Forelimb muscle (tissue), 1 donor: Measurements from ENCODE around the gene AMZ1. TPM values are rescaled to one million over a fixed set of nuclear protein-coding genes. Genes with fewer than 3 reads are reported as not detected.
"Not testable (repeated sequence)": the region's sequence is repeated elsewhere in the genome, so short reads cannot be mapped to it uniquely, and the experiment has no call there.

Source experiments
- DNase-seq: peaks from one replicate; pipeline ENCODE4 v3.0.0-alpha.2; 2013; ENCODE audit warnings: low read depth
- polyA plus RNA-seq: library from polyadenylated mRNA; unstranded; fragments of 120-200 nt; gene quantifications from one replicate; pipeline ENCODE4 v1.2.1, GENCODE V29; 2013; ENCODE audit not compliant: insufficient read length

AMZ1 gene
- polyA plus RNA-seq, 1 donor, result 0.29 TPM

DNA sequence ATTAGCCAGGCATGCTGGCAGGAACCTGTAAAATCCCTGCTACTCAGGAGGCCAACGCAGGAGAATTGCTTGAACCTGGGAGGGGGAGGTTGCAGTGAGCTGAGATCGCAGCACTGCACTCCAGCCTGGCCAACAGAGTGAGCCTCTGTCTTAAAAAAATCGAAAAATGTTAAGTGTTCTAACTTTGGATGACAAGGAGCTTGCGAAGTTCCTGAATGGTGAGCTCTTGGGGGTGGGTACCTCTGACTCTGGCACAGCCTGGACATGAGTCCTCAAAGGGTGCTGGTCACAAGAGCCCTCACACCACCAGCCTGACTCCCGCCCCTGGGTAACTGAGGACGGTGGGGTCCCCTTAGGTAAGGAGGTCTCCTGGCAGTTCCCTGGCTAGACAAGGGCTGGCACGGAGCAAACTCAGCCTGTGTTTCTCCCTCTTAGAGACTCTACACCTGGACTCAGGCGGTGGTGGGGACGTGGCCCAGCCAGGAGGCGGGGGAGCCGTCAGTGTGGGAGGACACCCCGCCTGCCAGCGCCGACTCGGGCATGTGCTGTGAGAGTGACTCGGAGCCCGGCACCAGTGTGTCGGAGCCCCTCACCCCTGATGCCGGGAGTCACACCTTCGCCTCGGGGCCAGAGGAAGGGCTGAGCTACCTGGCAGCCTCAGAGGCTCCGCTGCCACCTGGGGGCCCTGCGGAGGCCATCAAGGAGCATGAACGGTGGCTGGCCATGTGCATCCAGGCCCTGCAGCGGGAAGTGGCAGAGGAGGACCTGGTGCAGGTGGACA is 24.1 kb downstream of the AMZ1 start:
- no peak for DNase-seq

DNA sequence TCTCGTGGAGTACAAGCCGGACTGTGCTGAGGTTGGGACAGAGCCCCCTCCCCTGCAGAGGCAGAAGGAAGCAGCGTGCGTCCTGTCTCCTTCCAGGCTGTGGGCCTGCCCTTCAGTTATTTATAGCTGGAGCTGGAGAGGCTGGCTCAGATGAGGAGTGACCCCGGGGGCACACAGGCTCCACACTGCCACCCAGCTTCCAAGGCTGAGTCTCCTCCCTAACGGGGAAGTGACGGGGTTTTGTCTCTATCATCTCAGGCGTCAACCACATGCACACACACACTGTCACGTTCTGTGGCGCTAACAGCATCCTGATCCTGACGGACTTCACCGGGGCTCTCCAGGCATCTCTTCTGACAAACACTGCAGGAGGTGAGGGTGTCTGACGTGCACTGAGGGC is 25.4 kb downstream of the AMZ1 start:
- DNase-seq, result no peak

DNA sequence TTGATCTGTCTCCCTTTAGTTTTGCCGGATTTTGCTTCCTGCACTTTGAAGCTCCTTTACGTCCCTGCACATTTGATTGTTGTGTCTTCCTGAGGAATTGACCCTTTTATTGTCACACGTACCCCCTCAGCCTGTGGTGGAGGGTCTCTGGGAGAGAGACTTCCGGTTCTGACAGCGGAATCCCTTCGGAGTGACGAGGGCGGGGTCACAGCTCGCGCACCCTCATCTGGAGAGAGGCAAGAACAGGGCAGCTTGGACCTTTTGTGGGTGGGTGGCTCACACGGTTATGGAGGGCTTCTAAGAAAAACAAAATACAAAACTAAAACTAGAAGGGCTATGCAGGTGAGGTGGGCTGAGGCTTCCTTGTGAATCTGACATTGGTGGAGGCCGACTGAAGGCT is 26.0 kb downstream of the AMZ1 start:
- DNase-seq, result no peak

DNA sequence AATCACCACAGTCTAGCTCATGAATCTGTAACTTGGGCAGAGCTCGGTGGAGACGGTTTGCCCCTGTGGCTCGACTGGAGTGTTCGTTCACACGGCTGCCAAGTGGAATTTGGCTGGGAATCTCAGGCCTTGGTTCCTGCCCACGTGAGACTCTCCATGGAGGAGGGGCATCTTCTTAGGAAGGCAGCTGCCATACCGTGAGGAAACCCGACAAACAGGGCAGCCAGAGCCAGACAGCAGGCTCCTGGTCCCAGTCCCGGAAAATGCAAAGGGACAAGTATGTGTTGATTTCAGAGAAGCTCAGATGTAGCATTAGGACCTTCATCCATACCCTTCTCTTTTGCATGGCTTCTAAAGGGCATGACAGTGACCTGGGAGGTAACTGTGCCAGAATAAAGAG is 26.6 kb downstream of the AMZ1 start:
- DNase-seq, result no peak

DNA sequence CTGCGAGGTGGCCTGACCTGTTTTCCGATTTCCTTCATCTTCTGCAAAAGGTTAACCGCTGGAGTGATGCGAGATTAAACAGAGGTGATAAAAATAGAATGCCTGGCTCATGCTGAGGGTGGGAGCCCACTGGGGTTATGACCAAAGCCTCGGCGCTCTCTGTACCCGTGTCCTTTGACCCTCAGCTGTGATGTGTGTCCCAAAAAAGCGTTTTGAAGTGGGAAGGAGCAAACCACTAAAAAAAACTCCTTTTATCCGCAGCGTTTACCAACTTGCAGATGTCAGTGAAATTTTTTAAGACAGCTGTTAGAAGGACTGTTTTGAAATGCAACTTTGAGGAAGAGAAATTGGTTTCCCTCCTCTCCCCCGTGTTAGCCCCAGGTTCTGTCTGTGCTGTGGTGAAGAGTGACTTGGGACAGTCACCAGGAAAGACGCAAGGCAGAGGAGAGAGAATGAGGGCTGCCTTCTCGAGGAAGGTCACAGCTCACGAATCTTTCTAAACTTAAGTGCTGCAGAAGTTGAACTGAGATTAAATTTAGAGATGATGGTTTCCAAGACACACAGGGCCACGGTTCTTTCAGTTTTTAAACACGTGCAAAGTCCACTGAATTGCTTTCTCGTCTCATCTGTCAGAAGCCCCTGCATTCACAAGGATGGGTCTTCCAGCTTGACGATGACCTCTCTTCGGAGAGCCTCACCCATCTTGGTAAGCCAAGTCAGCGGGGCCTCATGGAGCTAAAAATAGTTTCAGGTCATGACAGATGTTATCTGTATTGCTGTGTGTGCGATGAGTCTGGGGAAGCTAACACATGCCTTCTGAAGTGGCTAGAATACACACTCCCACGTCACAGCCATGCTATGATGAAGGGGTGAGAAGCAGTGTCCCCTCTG is 27.6 kb downstream of the AMZ1 start:
- DNase-seq, result no peak

DNA sequence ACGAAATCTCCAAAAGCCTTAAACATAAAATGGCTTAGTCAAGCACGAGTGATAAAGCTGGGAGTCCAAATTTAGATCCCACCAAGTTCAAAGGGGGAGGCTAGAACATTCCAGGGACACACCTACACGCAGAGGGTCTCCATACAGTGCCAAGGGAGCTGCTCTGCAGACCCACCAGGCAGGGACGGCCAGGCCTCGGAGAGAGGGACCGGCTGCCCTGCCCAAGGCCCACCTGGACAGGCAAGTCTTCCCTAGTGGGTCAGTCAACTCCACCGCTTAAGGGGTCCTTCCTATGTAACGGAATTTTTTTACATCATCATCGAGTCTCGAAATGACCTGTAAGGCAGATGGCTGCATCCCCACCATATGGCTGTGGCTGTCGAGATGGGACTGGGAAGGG is 28.5 kb downstream of the AMZ1 start:
- DNase-seq, result no peak

DNA sequence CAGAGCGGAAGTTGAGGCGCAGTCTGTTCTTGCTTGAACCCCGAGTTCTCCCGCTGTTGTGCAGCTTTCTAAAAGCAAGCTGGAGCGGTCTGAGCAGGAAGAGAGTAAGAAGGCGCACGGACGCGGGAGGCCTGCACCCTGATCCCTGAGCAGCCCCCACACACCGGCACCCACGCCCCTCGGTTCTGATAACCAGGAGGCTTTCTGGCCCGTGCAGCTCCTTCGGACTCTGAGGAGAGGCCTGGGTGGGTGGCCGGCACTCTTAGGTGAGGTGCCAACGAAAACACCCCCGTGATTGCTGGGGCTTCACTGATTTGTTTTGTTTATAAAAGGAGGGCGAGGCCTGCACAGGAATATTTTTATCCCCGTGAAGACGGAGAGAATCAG is 28.9 kb downstream of the AMZ1 start:
- no peak for DNase-seq

DNA sequence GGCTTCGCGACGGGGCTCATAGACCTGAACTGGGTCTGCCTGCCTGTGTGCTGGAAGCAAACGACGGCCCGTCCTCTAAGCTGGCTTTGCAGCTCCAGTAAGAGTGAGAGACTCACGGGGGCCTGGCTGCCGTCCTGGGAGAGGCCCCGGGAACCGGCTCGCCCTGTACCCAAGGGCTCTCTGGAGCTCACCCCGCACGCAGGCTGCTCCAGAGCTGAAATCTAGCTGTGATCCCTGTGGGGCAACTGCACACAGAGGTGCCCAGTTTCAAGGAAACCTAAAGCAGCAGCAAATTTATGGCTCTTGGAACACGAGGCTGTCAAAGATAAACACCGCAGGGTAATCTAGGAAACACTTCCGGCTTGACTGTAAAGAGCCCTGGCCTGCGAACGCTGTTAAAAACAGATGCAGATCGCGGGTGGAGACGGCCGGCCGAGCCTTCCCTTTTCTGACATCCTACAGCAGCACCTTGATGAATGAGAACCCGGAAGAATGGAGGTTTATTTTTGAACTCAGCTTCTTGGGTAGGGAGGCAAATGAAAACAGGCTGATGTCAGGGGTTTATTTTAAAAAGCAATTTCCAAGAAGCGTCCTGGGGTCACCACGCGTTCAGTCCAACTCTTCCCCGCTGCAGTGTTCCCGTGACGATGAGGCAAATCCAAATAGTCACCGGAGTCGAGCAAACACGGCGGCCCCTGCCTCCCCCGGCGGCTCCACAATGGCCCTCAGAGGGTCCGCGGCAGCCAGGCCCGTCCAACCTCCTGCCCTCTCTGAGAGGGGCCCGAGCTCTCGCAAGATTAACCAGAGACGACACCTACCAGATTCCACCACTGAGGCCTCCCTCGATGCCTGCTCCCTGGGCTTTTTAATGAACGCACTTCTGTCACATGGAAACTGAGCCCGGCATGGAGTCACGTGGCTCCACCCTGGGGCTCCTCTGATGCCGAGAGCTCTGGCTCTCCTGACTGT is 29.6 kb downstream of the AMZ1 start:
- DNase-seq, result no peak

DNA sequence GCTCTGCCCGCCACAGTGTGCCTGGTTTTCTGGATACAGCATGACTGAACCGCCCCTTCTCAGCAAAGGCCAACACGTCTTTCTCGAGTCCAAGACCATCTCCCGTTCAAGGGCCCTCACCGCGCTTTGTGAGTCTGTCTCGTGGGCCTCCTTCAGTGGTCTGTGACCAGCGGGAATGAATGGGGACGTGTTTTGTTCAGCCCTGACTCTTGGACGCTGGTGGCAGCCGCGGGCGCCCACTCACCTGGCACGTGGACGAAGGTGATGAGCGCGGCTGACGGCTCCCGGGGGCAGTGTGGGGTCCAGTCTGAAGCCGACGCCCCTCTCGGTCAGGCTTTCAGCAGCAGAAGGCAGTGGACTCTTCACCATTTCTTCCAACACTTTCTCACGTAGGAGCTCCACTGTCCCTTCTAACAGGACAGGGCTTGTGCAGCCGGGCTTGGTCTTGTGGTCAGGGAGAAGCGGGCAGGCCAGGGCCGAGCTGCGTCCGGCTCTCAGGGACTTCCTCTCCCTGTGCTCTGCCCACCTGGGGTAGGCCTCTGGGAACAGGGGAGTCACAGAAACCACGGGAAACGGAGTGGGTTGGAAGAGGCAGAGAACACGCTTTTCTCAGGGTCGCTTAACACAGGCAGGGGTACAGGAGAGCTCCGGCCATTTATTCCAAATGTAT is 30.4 kb downstream of the AMZ1 start:
- no peak for DNase-seq

DNA sequence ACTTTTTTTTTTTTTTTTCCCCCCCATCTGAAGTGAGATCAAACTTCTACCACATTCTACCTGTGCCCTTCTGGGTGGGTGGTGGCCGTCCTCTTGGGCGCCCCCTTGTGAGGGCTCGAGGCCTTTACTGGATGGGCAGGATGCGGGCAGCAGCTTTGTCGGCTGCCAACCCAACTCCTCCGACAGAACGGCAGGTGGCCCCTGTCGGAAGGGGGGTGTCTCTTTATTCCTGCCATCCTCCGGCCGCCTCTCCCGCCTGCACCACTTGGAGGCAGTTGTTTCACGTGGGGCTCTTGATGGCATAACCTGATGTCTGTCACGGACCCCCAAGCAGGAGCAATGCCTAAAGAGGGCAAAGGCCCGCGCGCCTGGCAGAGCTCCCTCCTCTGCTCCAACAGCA is 31.0 kb downstream of the AMZ1 start:
- no peak for DNase-seq

DNA sequence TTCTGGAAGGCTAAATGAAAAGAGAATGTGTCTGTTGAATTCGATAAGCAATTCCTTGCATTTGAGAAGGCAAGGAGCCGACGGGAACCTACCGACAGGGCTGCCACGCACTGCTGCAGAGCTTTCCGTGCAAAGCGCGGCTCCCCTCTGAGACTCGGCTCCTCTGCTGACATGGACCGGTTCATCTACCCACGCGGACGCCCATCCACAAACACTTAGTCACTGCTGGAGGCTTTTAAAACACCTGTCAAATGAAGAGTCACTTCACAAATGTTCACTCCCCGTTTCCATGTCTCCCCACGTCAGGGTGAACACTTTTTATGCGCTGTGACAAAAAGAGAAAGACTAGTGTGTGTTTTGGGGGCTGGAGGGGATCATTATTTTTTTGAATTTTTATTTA is 32.0 kb downstream of the AMZ1 start:
- no peak for DNase-seq

DNA sequence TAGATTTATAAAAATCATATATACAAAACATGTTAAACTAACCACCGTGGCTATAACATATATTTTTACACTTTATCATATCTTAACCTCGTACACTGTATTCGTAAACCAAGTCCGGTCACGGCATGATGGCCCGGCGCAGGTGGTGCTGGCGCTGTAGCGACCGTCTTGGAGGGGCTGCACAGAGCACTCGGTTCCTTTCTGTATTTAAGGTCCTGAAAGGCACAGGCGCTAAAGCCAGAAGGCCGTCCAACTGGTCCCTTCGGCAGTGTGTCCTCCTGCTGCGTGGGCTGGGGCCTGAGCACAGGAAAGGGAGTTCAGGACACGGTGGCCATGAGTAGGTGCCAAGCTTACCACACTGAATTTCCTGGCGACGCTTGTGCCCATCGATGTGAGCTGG is 33.8 kb downstream of the AMZ1 start:
- no peak for DNase-seq

DNA sequence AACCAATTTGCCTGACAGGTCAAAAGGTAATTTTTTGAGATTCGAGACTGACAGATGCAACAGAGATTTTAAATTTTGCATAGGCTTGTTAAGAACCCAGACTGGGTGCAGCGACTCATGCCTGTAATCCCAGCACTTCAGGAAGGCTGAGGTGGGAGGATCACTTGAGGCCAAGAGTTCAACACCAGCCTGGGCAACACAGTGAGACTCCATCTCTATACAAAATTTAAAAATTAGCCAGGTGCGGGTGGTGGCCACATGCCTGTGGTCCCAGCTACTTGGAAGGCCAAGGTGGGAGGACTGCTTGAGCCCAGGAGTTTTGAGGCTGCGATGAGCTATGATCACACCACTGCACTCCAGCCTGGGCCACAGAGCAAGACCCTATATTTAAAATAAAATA is 34.6 kb downstream of the AMZ1 start:
- DNase-seq, result no peak

DNA sequence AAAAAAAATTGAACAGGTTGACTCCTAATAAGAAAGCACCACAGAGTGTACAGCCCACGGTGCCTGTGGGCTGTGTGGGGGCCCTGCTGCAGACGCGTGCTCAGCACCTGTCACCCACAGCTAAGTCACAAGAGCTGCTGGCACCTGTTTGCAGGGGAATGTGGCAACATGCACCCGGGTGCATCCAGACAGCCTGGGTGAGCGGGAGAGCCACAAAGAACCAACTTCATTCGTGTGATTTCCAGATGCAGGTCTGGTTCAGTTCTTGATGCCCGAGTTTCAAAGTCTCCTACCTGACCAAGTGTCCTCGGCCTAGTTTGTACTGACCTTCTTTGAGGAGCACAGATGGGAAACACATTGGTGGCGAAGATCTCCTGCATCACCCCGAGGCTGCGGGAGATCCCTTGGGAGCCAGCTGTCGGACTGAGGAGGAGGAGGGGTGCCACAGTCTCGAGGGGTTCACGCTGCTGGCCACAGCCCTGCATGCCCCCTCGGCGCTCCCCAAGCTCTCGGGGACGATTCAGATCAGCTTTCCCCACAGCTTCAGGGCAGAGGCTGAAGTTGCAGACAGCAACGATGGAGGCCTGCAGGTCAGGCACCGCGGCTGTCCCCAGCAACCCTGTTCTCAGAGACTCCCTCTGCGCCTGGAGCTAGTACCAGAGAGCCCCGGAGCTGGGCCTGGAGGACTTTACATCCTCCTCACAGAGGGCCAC is 35.3 kb downstream of the AMZ1 start:
- DNase-seq, result no peak

DNA sequence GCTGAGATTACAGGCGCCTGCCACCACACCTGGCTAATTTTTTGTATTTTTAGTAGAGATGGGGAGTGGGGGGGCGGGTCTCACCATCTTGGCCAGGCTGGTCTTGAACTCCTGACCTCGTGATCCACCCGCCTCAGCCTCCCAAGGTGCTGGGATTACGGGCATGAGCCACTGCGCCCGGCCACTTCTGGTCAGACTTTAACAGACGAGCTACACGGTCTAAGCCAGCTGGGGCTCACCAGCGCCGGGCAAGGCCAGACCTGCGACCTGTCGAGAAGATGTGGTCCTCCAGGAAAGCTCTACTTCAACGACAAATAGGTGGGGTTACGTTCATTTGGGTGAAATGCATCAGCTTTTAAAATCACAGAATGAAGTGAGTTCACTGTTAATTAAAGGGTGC is 36.0 kb downstream of the AMZ1 start:
- not testable (repeated sequence) for DNase-seq

DNA sequence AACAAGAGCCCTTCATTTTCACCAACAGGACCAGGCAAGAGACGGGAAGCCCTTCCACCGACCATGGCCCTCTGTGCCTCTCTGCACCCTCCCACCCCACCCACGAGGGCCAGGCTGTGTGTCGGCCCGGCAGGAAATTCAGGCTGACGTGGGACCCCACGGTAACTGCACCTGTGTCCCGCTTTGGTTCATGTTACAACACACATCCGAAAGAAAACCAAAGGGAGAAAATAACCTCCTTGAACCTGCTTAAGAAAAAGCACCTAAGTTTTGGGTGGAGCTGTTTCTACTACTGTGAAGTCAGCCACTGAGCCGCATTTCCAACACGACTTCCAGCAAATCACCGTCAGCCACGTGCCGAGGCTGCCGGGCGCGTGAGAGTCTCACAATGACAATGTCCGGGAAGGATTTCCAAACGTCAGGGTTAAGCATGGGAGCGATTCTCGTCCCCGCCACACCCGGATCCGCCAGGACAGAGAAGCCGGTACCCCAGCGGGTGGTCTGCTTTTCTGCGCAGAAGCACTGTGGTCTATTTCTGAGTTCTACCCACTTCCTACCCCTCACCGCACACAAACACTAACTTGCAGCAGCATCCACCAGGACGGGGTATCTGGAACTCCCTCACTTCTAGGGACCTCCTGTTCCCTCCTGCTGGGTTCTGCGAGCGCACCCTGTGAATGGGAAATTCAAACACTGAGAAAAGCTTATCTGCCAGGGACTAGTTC is 36.6 kb downstream of the AMZ1 start:
- DNase-seq, result no peak

DNA sequence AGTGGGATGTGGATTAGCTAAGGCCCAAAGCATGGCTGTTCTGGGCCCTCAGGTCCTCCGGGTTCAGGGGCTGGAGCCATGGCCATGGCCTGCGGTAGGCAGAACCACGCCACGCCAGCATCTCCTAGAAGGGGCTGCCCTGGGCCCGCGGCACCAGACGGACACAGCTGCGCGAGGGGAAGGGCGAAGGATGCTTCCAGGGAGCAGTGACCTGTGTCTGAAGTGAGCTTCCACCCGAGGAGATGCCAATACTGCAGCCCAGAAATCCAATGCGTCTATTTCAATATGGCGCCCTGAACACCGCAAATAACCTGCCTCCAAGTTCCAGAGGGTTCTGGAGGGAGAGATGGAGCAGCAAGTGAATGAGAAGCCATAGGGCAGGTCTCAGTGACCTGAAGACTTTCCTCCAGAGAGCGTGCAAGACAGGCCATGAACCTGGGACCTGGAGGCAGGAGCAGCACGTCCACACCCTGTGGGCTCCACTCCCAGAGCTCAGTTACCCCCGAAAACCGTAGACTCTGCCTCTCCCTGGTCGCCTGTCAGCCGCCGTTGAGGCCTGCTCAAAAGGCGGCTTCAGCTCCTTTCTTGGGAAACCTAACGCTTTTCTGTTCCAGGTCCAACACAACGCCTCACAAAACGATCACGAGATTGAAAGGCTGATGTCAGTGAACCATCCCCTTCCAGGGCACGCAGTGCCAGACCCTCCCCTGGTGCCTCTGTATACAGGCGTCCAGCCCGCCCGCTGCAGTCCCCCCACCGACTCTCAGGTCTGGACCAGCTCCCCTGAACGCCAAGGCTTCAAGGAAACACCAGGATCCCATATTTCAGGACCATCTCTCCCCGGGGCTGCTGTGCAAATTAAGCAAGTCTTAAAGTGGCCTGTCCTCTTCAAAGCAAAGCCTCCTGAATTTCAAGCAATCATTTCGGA is 37.4 kb downstream of the AMZ1 start:
- no peak for DNase-seq

DNA sequence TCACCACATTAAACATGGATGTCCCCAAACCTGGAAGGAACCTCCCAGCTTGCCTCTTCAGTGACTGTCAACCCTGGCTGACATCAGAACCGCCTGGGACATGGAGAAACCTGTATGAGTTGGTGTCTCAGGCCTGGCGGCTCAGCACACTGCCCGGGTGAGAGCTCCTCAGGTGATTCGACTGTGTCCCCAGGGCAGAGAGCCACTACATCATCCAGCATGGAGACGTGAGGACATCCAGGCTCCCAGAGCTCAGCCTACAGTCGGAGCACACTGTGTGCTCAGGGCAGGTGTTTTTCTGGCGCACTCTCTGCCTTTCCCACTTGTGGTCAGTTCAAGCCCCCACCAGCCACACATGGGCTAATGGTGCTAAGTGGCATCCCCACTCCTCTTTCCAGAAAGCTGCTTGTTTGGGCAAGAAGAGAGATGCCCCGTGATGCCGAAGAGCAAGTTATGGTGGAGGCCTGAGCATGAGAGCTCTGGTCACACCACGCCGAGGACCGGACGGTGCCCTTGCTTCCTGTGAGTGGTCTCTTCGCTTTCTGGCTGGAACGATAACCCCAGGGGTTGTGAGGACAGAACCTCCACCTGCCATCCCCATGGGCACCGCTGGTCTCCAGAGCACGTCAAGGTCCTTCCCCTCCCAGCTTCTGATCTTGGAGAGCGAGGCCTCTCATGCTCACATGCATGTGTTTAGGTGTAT is 38.5 kb downstream of the AMZ1 start:
- no peak for DNase-seq
